ENCODE measurements around the gene SLIT1. TPM values are rescaled to one million over a fixed set of nuclear protein-coding genes. Genes with fewer than 3 reads are reported as not detected.

Gene SLIT1
- total RNA-seq, 1 donor from 2014 or later, result 0.72 TPM

DNA sequence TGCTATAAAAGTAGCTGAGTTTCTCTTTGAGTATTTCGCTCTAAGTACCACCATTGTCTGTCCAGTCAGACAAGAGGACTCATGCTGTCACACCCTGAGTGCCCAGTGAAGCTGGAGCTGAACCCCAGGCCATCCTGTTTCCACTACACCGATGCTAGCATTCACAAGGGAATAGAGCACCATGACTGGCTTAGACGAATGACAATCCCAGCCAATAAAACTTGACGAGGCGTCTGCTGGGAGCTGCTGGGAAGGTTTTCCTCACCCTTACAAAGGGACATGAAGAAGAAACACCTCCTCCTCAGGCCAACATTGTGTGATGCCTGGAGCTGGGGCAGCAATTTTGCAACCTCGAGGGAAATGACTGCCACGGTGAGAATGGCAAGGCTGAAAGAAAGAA is 17.5 kb upstream of the SLIT1 start:
- DNase-seq (ENCODE audit: low spot score), result no peak

DNA sequence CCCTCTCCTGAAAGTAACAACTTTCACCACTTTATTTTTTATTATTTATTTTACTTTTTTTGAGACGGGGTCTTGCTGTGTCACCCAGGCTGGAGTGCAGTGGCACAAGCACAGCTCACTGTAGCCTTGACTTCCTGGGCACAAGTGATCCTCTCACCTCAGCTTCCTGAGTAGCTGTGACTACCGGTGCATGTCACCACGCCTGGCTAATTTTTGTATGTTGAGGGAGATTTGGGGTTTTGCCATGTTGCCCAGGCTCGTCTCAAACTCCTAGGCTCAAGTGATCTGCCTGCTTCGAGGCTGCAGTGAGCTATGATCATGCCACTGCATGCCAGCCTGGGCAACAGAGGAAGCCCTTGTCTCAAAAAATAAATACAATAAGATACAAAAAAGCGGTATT is 14.9 kb upstream of the SLIT1 start:
- no peak for DNase-seq (ENCODE audit: low spot score)

DNA sequence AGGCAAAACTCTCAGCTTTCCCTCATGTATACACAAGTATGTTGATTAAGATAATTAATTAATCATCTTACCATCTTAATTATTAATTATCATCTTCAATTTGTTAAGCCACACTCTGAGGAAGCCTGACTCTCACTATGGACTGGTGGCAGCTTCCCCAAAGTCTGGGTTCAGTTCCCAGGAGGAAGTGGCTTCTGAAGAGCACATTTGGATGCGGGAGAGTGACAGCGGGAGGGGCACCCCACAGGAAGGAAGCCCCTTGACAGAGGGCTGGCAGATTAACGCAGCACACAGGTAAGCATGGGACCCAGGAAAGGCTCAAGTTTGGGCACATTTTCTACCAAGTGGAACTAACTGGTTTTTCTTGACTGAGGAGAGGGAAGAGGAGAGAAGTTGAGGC is 13.4 kb upstream of the SLIT1 start:
- no peak for DNase-seq (ENCODE audit: low spot score)

DNA sequence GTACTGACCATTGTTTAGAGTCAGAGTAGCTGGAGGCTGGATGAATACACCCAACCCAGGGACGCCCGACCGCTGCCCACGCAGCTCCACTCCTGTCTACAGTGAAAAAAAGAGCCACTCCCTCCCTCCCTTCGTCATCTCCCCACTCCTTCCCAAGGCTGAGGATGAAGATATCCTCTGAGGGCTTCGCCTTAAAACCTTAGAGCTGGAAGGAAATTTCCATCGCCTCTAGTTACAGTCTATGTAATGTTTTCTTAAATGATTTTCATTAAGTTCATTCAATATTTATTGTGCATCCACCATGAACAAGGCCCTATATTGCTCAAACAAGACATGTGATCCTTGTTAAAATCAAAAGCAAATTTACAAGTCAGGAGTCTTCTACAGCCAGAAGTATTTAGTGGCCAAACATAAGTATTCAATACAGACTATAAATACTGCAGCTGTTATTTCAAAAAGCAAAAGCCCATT is 11.3 kb upstream of the SLIT1 start:
- DNase-seq (ENCODE audit: low spot score), result no peak

DNA sequence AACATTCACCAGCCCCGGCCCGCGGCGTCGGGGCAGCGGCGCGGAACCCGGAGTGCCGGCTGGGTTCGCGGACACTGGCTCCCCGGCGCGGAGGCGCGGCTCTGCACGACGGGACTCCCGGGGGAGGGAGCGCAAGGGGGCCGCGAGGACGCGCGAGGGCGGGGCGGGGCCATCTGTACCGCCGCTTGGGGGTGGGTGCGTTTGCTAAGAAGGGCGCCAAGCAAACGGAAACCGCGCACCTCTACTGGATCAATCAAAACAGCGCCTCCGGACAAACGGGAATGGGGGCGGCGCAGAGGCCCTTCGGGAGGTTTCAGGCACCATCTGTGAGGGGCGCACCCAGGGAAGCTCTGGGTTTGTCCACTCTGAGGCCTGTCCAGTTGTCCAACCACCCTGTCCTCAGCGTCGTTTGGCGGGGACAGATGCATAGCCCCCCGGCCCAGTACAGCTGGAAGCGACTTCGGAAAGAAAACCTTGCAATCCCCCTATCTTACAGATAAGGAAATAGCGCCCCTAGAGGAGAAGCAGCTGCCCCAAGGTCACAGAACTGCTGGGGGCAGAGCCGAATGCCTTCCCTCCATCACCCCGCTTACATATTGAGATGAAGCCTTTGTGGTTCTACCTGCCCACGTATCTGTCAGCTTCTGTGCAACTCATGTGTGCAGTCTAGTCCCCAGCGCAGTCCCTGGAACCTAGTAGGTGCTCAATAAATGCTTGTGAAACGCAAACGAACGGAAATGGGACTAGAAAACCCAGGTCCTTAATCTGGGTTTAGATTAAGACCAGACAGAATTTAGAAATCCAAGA is 10.7 kb upstream of the SLIT1 start:
- DNase-seq (ENCODE audit: low spot score), result peak; percentile 54

DNA sequence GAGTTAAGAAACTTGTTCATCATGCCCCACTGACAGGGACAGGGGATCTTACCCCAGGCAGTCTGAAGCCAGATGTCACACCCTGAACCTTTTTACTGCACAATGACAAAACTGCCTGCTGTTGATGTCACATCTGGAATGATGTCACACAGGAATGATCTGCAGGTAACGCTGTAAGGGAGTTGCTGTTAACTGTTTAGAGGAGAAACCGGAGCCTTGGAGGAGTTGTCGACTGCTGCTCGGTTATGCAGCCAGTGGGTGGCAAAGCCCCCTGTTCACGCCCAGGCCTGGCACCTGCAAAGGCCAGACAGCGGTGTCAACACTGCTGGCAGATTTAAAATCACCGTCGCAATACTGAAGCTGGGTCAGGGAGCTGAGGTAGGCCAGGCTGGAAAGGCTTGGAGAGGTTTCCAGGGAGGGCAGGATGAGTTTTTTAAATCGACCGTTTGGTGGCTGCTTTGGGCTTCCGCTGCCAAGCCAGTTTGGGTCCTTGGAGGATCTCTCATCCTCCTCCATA is 10.0 kb upstream of the SLIT1 start:
- DNase-seq (ENCODE audit: low spot score), result no peak

DNA sequence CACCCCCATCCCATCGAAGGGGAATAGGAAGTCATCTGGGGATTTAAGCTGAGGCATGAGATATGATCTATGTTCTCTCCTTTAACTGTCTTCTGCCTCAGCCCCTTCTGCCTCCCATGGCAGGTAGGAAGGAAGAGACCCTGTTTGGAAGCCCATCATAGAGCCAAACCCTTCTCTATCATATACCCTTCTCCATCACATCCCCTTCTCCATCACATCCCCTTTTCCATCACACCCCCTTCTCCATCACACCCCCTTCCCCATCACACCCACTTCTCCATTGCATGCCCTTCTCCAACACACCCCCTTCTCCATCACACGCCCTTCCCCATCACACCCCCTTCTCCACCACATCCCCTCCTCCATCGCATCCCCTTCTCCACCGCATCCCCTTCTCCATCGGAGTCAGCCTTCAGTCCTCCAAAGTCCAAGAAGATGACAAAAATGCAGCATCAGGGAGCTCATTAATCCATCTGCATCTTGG is 7.2 kb upstream of the SLIT1 start:
- no peak for DNase-seq (ENCODE audit: low spot score)

DNA sequence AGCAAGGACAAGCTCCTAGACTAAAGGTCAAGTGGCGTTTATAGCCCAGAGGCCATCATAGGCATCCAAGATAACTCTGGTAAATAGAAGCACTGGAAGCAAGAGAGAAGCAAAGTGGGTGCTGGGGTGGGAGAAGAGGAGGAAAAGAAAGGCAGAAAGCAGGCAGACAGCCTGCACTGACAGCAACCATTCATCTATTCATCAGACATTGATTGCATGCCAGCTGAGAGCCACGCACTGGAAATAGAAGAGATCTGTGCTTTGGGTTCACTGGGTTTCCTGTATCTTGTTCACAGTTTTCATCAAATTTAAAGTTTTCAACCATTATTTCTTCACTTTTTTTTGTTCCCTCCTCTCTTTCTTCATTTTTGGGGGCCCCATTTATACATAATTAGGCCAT is 4.7 kb upstream of the SLIT1 start:
- DNase-seq (ENCODE audit: low spot score), result no peak

DNA sequence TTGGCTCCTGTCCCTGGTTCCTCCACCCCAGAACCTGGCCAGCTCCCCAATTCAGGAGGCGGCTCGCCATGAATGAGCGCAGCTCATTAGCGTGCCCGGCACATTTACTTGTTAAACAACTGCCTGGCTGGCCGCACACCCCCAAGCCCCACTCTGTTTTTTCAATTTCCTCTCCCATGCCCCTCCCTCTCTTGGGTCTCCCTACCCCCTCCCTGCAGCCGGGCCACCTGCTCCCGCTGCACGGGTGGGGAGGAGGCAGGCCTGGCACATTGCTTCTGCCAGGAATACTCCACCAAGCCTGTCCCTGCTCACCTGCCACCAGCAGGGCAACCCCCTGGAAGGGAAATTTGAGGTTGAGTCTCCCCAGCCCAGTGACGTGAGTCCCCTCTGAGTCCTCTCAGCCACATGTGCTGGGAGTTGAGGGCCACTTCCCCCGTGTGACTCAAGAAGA is 2.5 kb upstream of the SLIT1 start:
- DNase-seq (ENCODE audit: low spot score), result no peak

DNA sequence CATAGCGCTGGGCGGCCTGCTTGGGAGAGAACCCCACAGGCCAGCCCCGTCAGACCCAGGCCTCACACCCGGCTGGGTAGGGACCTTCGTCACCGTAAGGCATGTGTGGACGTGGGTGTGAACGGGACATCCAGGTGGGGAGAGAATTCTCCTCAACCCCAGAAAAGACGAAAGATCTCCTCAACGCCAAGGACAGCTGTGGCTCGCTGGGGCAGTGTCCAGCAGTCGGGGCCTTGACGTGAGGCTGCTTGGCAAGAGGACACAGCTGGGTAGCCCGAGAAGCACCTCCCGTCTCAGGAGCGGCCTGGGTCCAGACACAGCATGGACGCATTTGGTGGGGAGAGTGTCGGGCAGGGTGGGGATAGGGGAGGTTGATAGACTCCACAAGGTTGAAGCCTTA is 1.2 kb upstream of the SLIT1 start:
- DNase-seq (ENCODE audit: low spot score), result no peak

DNA sequence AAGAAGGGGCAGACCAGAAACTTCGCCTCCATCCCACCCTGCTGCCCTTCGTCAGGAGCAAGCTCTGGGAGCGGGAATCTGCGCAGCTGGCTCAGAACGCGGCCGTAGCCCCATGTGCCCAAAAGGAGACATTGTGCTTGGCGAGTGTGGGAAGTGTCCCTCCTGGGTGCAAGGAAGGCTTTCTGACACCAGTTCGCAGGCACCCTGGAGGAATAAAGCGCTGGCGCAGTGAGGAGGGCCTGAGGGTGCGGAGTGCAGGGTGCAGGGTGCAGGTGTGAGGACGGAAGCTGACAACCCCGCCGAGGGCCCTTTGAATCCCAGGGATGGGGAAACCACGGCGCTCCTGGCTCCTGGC is 811 bp downstream of the SLIT1 start:
- no peak for DNase-seq (ENCODE audit: low spot score)

DNA sequence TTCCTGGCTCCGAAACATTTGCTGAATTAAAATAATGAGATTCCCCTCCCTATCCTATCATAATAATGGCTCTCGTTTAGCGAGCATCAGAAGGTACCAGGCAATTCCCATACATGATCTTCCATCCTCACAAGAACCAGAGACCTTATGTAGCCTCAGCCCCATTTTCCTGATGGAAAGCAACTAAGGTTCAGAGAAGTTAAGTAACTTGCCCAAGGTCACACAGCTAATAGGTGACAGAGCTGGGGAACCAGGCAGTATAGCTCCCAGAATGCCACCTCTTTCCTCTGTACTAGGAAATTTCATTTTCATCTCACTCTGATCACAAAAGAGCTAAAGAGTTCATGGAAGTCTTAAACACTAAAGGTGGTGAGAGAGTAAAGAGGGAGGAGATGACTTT is 2.4 kb downstream of the SLIT1 start:
- no peak for DNase-seq (ENCODE audit: low spot score)

DNA sequence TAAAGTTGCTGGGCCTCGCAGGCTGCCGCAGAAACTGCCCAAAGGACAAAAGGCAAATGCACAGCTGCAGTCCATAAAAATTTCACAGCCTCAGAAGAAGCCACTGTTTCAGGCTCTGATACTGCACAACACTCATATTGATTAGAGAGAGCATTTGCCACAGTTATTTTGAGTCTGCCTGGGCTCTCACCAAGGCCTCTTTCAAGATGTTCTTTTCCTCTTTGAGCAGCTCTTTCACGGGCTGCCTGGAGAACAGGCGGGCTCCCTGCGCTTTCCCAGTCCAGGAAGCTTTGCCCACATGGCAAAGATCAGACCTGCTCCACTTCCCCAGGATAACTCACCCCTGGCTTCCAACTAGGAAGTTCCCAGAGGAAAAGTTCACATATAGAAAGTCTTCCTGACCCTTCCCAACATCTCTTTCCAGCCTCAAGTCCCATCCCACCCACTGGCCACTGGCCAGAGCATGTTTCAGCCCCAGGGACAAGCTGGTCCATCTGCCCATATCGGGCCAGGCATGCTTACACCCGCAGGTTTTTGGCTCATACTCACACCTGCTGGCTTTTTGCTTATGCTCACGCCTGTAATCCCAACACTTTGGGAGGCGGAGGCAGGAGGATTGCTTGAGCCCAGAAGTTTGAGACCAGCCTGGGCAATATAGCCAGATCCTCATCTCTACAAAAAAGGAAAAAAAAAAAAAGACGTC is 3.3 kb downstream of the SLIT1 start:
- no peak for DNase-seq (ENCODE audit: low spot score)

DNA sequence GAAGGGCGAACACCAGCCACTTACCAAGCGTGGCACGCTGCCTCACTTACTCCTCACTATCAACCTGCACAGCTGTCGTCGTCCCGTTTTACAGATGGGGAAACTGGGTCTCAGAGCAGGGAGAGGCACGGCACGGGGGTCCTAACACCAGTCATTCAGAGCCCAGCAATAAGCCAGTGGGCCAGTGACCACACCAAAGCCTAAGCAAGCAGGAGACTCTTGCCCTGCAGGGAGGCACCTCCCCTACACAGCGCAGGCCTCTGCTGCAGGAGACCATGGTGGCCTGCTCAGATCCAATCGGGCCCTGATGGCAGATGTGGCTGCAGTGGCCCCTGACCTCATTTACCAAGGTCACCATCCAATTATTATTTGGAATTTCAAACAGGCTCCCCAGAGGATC is 4.8 kb downstream of the SLIT1 start:
- no peak for DNase-seq (ENCODE audit: low spot score)

DNA sequence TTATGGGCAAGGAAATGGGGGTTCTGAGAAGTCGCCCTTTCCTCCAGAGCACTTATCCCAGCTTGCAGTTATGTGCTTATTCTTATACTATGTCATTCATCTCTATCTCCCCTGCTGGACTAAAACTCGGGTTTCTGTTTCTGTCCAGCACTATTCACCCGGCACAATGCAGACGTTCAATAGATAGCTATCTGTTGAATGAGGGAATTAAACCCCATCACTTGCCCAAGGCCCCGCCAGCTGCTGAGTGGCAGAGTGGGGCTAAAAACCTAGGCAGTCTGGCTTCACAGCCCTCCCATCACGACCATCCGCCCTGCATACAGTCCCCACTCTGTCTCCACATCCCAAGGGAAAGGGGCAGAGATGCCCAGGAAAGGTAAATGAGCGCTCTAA is 5.4 kb downstream of the SLIT1 start:
- no peak for DNase-seq (ENCODE audit: low spot score)

DNA sequence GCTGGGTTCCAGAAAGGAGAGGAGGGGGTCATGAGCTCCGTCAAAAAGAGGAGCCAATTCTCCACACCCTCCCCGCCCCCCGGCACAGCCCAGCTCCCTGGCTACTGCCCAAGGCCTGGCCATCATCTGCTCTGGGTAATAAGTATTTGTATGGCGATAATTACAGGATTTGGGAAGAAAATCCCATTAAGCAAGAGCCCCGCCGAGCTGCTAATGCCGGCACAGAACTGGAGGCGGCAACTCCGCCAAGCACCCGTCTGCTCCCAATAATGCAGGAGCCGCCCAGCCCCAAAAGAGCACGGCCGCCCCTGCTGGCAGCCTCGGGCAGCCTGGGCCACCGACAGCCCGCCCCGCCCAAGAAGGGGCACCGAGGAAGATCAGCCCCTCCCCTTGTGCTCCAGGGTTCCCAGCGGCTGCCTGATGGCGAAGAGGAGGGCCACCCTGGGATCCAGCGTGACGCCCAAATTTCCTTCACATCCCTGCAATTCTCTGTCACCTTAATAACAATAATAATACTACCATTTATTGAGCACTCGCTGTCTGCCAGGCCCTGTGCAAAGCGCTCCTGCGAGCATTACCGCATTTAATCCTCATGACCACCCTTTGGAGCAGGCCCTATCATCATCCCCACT is 5.9 kb downstream of the SLIT1 start:
- DNase-seq (ENCODE audit: low spot score), result peak; percentile 33

DNA sequence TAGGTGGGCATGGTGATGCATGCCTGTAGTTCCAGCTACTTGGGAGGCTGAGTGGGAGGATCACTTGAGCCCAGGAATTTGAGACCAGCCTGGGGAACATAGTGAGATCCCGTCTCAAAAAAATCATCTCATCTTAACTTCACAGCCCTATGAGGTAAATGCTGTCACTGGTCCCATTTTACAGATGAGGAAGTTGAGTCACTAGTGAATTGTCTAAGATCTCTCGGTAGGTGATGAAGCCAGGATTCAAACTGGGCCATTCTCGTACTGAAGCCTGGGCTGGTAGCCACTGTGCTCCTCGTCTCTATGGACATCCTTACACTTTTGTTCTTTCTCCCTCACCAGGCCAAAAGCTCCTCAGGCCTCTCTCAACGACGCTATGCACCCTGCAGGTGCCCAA is 6.4 kb downstream of the SLIT1 start:
- no peak for DNase-seq (ENCODE audit: low spot score)

DNA sequence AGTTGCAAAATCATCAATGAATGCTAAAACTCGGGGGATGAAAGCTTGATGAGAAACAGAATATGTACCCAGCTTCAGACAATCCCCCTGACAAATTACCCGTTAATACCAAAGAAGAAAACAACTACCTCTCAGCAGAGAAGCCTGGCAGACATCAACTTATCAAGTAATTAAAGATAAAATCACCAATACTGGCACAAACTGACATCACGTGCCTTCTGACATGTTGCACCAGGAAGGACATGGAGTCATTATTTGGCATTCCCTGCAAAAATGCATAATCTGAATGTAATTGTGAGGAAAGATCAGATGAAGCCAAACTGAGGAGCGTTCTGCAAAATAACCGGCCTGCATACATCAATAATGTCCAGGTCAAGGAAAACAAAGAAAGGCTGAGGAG is 7.7 kb downstream of the SLIT1 start:
- no peak for DNase-seq (ENCODE audit: low spot score)

DNA sequence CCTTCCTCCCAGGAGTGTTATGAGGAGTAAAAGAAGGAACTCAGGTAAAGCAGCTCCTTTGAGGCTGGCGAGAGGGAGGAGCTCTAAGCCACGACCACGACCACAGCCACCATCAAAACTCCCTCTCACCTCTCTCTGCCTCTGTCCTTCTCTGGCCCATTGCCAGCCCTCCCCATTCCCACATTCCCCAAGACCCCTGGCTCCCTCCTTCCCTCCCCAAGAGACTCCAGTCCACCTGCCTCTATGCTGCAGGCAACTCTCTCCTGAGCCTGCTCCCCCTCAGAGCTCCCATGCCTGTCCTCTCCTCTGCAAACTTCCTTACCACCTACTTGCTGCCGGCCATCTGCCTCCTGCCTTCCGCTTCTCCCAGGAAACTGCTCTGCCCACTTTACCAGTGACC is 9.5 kb downstream of the SLIT1 start:
- DNase-seq (ENCODE audit: low spot score), result no peak

DNA sequence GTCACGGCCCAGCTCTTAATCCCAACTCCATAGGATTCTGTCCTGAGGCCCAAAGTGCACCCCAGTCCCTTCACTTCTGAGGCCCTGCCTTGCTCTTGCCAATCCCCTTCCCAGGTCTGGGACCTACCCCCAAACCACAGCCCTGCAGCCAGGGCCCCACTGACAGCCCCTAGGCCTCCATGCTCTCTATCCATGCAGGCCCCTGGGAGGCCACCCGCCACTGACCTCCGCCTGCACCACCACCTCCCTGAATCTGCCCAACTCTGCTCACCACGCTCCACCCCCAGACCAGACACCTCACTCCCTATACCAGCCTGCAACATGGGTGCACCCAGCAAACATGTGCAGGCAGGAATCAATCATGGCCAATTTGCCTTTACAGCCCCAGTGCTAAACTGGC is 10.2 kb downstream of the SLIT1 start:
- no peak for DNase-seq (ENCODE audit: low spot score)

DNA sequence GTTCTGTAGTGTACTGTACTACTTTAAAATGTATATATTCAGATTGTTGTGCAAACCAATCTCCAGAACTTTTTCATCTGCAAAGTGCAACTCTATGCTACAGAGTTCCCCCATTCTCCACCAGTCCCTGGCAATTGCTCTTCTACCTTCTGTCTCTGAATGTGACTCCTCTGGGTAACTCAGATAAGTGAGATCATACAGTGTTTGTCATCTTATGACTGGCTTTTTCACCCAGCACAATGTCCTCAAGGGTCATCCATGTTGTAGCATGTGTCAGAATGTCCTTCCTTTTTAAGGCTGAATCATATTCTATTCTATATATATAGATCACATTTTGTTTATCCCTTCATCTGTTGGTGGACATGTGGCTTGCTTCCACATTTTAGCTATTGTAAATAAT is 10.8 kb downstream of the SLIT1 start:
- DNase-seq (ENCODE audit: low spot score), result no peak

DNA sequence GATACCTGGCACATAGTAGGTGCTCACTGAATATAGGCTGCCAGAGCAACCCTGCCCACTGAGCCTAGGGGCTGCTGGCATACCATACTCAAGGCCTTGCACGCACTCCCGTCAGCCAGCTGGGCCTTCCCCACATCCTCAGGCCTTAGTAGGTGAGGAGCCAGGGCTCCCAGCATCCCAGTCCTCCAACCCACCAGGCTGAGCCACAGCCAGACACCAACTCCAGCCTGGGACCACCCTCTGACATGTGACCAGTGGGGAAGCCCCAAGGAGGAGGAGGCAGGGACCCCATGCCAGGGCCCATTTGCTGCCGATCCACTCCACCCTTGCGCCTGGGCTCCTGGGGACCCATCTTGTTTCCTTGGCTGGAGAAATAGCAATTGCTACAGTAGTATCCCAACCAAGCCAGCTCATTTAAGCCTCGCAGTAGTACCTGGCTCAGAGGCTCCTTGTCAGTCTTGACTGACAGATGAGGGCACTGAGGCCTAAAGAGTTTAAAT is 11.4 kb downstream of the SLIT1 start:
- DNase-seq (ENCODE audit: low spot score), result no peak
